GM23338 (cell line): ENCODE data around the gene EVX2.

Source experiments
- EZH2 ChIP-seq: fragments of 200-600 bp; sonication (generic); IDR thresholded peaks from one replicate; pipeline ENCODE4 v1.8.0; 2017; ENCODE audit warnings: antibody characterized with exemption, mild to moderate bottlenecking, low read depth; ENCODE audit not compliant: unreplicated experiment
- EZH2phosphoT487 ChIP-seq: fragments of 200-600 bp; sonication (generic); IDR thresholded peaks from one replicate; pipeline ENCODE4 v1.8.1; 2018; ENCODE audit warnings: antibody characterized with exemption; ENCODE audit not compliant: unreplicated experiment
- JUNB ChIP-seq: IDR thresholded peaks from one replicate; pipeline ENCODE4 v1.6.1; 2016; ENCODE audit warnings: antibody characterized with exemption; ENCODE audit not compliant: unreplicated experiment
- NANOG ChIP-seq: IDR thresholded peaks from 2 replicates; pipeline ENCODE4 v1.6.1; 2016; ENCODE audit warnings: antibody characterized with exemption, borderline replicate concordance
- POLR2AphosphoS5 ChIP-seq: IDR thresholded peaks from 2 replicates; pipeline ENCODE4 v1.6.1; 2016; ENCODE audit warnings: antibody characterized with exemption, low read depth
- REST ChIP-seq: IDR thresholded peaks from one replicate; pipeline ENCODE4 v1.6.1; 2018; ENCODE audit warnings: antibody characterized with exemption; ENCODE audit not compliant: unreplicated experiment
- ZNF114 ChIP-seq: fragments of 250-450 bp; sonication (Bioruptor Pico); IDR thresholded peaks from 2 replicates; pipeline ENCODE4 v1.5.0; 2020; ENCODE audit warnings: mild to moderate bottlenecking, moderate library complexity
- ZNF331 ChIP-seq: fragments of 250-450 bp; sonication (Bioruptor Pico); IDR thresholded peaks from 2 replicates; pipeline ENCODE4 v1.5.0; 2020; ENCODE audit warnings: low read depth, mild to moderate bottlenecking, moderate library complexity
- TF ChIP-seq, protein P1 (sequence below), 2 experiments: fragments of 200-600 bp in 1 of 2; sonication (generic) in 1 of 2; conservative IDR thresholded peaks; 2 replicates each; pipeline versions ENCODE4 v1.5.1 to v1.6.1; 2016 to 2017; ENCODE audit warnings: antibody characterized with exemption in 2 of 2, low read depth in 2 of 2, mild to moderate bottlenecking in 2 of 2, moderate library complexity in 1 of 2
- TF ChIP-seq, protein P2 (sequence below): IDR thresholded peaks from 2 replicates; pipeline ENCODE4 v1.6.1; 2016; ENCODE audit warnings: antibody characterized with exemption
- TF ChIP-seq, protein P3 (sequence below): fragments of 250-450 bp; sonication (Bioruptor Pico); IDR thresholded peaks from 2 replicates; pipeline ENCODE4 v1.5.0; 2020; ENCODE audit warnings: mild to moderate bottlenecking, moderate library complexity

DNA sequence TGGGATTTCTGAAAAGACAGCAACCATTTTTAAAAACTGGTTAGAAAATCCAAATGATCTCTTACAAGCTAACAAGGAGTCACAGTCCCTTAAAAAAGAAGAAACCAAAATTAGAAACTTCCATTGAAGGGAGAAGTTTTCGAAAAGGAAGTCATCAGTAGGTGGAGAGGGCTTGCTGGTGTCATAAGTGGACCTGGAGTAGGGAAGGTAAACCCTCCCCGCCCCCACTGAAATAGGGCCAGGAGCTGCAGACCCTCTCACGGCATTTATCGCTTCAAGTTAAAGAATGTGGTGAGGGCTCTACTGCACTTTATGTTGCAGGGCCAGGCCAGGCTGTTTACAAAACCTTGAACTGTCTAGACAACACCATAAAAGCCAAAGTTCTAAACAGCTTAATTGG is 26.2 kb upstream of the EVX2 start:
- peak; percentile 60 for TF ChIP-seq EZH2
- no peak for TF ChIP-seq POLR2AphosphoS5
- TF ChIP-seq, protein P1, sequence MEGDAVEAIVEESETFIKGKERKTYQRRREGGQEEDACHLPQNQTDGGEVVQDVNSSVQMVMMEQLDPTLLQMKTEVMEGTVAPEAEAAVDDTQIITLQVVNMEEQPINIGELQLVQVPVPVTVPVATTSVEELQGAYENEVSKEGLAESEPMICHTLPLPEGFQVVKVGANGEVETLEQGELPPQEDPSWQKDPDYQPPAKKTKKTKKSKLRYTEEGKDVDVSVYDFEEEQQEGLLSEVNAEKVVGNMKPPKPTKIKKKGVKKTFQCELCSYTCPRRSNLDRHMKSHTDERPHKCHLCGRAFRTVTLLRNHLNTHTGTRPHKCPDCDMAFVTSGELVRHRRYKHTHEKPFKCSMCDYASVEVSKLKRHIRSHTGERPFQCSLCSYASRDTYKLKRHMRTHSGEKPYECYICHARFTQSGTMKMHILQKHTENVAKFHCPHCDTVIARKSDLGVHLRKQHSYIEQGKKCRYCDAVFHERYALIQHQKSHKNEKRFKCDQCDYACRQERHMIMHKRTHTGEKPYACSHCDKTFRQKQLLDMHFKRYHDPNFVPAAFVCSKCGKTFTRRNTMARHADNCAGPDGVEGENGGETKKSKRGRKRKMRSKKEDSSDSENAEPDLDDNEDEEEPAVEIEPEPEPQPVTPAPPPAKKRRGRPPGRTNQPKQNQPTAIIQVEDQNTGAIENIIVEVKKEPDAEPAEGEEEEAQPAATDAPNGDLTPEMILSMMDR (conservative IDR thresholded peaks at IDR 0.05; ENCODE audit: low read depth in 2 of 2): no peak
- TF ChIP-seq REST: no peak
- TF ChIP-seq ZNF331 (CRISPR knock-in tag): no peak
- no peak for TF ChIP-seq ZNF114 (CRISPR knock-in tag)
- no peak for TF ChIP-seq NANOG
- no peak for TF ChIP-seq JUNB
- TF ChIP-seq EZH2phosphoT487: no peak
- TF ChIP-seq, protein P2, sequence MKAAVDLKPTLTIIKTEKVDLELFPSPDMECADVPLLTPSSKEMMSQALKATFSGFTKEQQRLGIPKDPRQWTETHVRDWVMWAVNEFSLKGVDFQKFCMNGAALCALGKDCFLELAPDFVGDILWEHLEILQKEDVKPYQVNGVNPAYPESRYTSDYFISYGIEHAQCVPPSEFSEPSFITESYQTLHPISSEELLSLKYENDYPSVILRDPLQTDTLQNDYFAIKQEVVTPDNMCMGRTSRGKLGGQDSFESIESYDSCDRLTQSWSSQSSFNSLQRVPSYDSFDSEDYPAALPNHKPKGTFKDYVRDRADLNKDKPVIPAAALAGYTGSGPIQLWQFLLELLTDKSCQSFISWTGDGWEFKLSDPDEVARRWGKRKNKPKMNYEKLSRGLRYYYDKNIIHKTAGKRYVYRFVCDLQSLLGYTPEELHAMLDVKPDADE: no peak
- TF ChIP-seq, protein P3, sequence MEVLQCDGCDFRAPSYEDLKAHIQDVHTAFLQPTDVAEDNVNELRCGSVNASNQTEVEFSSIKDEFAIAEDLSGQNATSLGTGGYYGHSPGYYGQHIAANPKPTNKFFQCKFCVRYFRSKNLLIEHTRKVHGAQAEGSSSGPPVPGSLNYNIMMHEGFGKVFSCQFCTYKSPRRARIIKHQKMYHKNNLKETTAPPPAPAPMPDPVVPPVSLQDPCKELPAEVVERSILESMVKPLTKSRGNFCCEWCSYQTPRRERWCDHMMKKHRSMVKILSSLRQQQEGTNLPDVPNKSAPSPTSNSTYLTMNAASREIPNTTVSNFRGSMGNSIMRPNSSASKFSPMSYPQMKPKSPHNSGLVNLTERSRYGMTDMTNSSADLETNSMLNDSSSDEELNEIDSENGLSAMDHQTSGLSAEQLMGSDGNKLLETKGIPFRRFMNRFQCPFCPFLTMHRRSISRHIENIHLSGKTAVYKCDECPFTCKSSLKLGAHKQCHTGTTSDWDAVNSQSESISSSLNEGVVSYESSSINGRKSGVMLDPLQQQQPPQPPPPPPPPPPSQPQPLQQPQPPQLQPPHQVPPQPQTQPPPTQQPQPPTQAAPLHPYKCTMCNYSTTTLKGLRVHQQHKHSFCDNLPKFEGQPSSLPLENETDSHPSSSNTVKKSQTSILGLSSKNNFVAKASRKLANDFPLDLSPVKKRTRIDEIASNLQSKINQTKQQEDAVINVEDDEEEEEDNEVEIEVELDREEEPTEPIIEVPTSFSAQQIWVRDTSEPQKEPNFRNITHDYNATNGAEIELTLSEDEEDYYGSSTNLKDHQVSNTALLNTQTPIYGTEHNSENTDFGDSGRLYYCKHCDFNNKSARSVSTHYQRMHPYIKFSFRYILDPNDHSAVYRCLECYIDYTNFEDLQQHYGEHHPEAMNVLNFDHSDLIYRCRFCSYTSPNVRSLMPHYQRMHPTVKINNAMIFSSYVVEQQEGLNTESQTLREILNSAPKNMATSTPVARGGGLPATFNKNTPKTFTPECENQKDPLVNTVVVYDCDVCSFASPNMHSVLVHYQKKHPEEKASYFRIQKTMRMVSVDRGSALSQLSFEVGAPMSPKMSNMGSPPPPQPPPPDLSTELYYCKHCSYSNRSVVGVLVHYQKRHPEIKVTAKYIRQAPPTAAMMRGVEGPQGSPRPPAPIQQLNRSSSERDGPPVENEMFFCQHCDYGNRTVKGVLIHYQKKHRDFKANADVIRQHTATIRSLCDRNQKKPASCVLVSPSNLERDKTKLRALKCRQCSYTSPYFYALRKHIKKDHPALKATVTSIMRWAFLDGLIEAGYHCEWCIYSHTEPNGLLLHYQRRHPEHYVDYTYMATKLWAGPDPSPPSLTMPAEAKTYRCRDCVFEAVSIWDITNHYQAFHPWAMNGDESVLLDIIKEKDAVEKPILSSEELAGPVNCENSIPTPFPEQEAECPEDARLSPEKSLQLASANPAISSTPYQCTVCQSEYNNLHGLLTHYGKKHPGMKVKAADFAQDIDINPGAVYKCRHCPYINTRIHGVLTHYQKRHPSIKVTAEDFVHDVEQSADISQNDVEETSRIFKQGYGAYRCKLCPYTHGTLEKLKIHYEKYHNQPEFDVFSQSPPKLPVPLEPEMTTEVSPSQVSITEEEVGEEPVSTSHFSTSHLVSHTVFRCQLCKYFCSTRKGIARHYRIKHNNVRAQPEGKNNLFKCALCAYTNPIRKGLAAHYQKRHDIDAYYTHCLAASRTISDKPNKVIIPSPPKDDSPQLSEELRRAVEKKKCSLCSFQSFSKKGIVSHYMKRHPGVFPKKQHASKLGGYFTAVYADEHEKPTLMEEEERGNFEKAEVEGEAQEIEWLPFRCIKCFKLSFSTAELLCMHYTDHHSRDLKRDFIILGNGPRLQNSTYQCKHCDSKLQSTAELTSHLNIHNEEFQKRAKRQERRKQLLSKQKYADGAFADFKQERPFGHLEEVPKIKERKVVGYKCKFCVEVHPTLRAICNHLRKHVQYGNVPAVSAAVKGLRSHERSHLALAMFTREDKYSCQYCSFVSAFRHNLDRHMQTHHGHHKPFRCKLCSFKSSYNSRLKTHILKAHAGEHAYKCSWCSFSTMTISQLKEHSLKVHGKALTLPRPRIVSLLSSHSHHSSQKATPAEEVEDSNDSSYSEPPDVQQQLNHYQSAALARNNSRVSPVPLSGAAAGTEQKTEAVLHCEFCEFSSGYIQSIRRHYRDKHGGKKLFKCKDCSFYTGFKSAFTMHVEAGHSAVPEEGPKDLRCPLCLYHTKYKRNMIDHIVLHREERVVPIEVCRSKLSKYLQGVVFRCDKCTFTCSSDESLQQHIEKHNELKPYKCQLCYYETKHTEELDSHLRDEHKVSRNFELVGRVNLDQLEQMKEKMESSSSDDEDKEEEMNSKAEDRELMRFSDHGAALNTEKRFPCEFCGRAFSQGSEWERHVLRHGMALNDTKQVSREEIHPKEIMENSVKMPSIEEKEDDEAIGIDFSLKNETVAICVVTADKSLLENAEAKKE: no peak
